CD4-positive, alpha-beta T cell treated with Interleukin-1 beta for 1 hour (primary cell): ENCODE results near the gene HPSE2.
"Not testable (repeated sequence)": the region's sequence is repeated elsewhere in the genome, so short reads cannot be mapped to it uniquely, and the experiment has no call there.

ENCODE experiments used
- DNase-seq, 2 donors: peaks; one replicate each; pipeline ENCODE4 v3.0.0-alpha.2; 2020 to 2022

HPSE2 gene

DNA sequence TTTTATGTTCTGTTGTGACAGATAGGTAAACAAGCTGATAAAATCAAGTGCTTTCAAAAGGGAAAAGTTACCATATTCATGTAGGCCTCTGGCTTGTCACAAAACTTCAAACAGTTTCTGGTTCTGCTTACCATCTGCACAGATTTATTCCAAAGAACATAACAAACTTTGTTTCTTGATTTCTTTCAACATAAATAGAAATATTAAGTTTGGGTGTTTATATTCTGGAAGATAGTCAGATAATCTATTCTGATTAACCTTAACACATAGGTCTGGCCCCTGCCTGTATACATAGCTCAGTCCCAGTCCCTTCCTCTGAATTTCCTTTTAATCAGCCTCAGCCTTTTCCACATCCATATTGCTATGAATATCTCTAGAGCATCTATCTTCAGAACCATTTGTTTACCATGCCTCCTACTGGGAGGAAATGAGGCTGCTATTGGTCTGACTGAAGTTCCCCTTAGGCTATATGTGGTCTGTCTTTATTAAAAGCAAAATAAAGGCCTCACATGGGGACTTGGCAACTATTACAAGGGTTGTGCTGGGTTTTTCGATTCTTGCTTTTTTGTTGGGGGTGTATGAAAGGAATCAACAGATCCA, 319.0 kb downstream of the HPSE2 start:
- DNase-seq: no peak

DNA sequence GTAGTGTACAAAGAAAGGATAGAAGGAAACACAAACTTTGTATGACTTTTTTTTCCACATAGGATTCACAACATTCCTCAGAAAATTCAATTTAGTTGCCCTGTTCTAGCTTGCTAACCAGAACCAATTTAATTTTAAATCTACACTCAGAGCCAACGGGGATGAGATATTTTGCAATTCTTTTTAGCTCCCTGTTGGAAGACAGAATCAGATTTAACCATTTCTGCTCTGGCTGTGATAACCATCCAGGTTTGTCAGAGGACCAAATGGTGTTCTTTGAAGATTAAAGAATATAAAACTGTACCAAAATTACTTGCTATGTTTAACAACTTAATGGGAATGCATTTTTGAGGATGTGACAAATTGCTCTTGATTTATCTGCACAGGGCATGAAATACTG, 319.7 kb downstream of the HPSE2 start:
- no peak for DNase-seq

DNA sequence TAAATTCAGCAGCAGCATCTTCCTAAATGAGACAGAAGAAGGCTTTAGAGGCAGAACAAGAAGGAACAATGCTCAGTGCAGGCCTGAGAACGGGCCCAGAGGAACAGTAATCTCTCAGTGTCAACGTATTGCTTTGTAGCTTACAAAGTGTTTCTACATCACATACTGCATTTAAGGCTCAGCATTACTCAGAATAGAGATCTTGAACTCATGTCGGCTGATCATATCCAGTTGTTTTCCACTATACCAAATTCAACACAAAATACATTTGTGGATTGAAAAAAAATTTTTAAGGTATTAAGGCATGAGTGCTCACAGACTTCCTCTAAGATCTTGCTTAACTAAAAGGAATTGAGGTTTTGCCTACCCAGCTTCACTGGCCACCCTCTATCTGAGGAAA, 325.1 kb downstream of the HPSE2 start:
- no peak for DNase-seq

DNA sequence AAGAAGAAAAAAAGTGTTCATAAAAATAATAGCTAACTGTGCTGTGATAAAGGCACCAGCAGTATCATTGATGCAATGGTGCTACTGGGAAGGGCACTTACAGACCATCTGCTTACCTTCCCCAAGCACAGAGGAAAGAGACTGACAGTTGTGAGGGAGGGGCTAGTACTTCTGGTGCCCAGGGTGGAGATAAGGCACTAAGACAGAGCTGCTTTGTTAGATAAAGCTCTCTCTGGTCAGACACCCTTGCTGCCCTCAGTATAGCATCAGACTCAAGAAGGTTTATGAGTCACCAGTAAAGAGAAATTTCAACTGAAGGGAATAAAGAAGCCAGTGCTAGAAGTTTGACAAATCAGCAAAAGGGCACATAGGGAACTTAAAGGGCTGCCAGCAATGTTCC, 325.6 kb downstream of the HPSE2 start:
- no peak for DNase-seq

DNA sequence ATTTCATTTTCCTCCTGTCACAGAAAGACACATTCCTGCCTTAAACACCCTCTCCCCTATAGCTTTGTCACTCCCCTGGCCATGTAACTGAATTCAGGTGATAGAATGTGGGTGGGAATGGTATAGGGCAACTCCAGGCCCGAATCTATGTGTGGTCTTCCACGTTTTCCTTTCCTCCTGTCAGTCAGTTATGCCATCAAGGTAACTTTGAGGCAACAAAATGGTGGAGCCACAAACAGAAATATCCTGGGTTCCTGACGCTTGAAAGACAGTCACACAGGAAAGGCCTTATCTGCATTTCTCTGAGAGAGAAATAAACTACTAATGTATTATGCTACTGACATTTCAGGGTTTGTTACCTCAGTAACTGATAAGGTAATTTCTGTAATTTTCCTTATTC, 326.8 kb downstream of the HPSE2 start:
- DNase-seq: no peak

DNA sequence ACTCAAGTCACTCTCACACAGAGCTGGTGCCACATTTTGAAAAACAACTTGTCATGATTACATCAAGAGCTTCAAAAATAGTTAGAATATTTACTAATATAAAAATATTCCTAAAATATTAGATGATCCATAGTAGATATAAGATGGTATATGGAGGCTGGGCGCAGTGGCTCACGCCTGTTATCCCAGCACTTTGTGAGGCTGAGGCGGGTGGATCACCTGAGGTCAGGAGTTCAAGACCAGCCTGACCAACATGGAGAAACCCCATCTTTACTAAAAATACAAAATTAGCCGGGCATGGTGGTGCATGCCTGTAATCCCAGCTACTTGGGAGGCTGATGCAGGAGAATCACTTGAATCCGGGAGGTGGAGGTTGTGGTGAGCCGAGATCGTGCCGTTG, 327.4 kb downstream of the HPSE2 start:
- DNase-seq: not testable (repeated sequence)

DNA sequence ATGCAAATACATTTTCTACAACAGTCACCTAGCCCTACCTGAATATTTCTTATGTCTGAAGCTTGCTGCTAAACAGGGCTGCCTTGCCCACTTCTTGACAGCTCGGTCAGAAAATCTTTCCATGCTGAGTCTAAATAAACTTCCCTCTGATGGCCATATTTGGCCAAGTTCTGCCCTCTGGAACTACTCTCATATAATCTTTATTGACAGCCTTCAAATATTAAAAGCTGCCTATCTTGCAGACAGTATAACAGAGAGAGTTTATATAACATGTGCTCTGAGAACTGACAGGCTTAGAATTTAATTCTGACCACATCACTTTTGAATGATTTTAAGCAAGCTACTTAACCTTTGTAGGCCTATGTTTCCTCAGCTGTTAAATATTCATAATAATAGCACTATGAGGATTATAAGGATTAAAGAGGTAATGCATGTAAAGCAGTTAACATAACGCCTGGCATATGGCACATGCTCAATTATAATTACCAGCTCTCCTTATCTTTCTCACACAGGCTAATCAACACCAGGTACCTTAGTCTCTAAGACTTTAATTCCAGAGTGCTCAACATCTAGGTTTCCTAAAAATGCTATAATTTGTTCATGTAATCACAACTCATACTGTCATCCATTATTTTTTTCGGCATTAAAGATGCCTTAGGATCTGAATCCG, 334.1 kb downstream of the HPSE2 start:
- DNase-seq: no peak

DNA sequence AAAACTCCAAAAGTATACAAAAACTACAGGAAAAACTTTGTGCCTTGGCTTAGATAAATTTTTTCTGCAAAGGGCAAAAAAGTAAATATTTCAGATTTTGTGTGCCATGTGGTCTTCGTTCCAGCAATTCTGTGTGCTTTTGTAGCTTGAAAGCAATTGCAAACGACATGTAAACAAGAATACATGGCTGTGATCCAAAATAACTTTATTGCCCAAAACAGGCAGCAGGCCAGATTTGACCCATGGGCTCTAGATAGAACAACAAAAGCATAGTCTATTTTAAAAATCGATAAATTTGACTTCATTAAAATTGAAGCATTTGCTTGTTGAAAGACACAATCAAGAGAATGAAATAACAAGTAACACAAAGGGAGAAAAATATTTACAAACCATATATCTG, 336.6 kb downstream of the HPSE2 start:
- no peak for DNase-seq

DNA sequence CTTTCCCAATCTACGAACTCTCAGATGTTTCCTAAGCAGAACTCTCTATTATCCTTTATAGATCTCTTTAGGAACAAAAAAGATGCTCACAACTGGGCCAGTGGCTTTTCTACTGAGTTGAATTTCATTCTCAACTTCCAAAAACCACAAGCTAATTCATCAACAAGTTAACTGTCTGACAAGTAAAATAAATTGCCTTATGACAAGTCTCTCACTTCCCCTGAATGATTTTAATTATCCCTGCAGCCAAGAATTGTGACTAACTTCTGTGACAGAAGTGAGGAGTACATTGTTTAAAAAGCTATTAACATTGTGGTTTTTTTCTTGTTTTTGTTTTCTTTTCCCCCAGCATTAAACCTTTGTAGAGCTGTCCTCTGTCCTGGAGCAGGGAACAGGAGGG, 343.1 kb downstream of the HPSE2 start:
- no peak for DNase-seq

DNA sequence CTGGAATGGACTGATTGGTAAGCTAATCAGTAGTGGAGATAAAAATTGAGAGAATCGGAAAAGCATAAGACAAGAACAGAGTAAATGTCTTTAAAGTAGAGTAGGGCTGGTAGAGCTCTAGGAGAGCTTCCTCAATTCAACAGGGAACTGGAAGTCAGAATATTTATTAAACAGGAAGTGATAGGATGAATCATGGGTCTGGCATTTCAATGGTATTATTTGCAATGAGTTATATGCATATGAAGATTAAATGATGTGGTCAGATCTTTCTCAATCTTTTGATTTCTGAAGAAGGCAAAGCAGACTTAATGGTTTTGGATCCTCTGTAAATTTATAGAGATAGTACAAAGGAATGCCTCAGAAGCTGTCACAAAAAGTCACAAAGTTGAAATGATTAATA, 349.0 kb downstream of the HPSE2 start:
- no peak for DNase-seq

DNA sequence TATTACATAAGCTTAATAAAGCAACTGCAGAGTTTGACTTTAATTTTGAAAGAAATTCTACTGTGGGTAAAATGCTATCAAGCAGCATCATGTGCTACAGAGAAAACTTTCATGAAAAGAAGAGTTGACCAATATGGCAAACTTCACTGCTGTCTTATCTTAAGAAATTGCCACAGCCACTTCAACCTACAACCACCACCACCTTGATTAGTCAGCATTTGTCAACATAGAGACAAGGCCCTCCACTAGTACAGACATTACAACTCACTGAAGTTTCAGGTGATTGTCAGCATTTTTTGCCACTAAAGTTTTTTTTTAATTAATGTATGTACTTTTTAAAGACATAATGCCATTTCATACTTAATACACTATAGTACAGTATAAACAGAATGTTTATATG, 350.3 kb downstream of the HPSE2 start:
- no peak for DNase-seq

DNA sequence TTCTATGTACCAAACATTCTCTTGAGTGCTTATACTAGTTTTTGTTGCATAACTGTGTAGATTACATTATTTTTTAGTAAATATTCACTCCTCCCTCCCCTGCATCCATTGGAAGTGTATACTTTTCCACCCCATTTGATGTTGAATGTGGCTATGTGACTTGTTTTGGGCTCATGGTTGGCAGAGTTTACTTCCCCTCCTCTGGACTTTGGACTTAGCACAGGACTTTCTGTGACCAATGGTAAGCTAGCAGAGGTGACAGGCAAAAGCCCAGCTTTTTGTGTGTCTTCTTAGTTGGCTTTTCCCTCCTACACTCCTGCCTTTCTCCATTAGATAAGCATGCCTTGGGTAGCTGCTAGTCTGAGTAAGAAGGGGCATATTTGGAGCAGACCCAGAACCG, 353.9 kb downstream of the HPSE2 start:
- no peak for DNase-seq

DNA sequence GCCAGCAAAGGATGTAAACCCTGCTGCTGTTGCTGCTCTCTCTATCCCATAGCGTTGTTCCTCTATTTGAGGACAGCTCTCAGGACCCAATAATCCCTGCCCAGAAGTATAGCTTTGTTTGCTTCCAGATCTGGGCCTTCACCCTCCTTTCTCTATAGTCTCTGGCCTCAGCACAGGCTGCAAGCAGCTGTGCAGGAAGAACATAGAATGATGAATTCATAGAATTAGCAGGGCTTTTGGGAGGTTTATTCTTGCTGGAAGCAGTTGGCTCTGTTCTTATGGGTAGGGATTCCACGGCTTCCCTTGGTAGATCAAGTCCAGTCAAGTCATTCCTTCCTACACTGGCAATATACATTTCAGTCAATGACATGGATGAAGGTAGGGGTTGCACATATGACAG, 354.7 kb downstream of the HPSE2 start:
- no peak for DNase-seq

DNA sequence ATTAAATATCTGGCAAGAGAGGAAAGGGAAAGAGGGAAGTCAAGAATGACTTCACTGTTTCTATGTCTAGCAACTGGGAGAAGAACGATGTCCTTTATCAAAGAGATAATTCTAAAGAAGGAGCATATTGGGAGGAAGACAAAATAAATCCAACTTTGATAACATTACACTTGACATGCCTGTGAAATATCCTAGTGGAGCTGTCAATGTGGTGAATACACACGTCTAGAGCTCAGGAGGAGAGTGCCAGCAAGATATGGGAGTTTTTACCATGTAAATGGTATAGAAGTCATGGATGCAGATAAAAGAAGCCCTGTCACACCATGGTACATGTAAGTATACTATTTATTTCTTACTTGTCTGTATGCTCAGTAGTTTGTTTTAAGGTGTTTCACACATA, 356.7 kb downstream of the HPSE2 start:
- no peak for DNase-seq

DNA sequence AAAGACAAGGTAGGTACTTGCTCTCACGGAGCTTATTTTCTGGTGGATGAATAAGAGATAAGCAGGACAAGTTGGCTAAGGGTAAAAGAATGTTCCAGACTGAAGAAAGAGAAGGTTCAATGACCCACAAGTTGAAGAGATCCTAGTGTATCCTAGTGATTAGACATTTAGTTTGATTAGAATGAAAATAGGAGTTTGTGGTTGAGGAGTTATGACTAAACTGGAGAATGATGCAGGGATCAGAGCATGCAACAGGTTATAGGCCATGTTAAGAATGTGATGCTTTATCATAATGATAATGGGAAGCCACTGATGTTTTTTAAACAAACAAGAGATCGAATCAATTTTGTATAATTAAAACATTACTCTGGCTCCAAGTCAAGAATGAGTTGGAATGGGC, 357.2 kb downstream of the HPSE2 start:
- DNase-seq: no peak

DNA sequence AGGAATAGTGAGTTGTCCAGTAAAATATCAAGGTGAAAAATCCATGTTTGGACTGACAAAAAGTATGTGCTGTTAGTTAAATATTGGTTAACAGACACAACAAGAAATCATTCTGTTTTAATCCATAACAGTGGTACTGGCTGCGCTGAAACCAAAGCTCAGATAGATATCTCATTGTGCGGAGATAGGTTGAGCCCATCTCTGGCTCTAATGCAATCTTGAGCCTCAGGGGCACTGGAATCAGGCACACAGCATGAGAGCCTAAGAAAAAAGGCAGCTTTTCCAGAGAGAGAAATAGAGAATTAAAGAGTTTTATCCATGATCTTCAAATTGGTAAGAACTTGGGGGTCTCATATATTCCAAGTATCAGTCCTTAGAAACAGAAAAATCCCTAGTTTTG, 373.7 kb downstream of the HPSE2 start:
- DNase-seq: no peak

DNA sequence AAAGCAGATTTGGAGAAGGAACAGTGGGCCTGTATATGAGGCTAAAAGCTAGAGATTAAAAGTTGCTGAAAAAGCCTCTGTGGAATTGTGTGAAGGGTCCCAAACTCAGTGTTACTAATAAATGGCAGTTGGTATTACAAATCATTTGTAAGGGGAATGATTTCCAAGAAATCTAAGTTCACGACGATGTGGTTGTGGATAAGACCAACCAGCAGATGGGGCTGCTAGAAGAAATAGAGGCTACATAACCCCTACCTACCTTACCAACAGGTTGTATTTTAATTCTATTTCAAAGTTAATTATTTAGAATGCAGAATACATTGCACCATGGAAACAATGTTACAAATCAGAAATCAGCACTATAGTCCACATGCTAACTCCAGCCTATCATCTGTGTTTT, 377.1 kb downstream of the HPSE2 start:
- no peak for DNase-seq

DNA sequence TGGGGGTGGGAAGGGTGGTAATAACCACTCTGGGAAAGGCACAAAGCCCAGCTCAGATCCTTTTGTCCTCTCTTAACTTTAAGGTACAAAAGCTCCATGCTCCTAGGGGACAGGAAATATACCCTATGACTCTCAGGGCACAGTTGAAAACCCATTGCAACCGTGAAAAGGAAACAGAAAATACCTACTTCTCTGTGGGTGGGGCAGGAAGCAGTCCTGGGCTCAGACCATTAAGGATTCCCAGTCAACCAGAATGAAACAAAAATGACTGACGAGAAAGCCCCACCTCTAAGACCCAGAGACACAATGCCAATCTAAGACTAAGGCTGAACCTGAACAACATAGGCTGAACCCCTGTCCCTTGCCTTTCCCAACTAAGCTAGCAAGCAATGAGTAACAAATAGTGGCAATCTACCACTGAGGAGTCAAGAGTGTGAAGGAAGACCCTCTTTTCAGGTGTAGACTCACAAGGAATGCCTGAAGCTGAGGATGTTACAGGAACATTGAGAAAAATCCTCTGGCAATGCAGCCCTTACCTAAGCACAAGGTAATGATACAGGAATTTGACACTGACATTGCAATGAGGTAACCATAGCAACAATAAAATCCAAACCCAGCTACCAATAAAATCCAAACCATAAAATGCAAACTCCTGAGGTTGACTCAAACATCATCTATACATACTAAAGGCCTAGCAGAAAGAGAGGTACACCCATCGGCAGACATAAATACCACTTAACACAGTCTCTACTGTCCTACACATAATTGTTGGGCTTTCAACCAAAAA, 380.1 kb downstream of the HPSE2 start:
- DNase-seq: no peak

DNA sequence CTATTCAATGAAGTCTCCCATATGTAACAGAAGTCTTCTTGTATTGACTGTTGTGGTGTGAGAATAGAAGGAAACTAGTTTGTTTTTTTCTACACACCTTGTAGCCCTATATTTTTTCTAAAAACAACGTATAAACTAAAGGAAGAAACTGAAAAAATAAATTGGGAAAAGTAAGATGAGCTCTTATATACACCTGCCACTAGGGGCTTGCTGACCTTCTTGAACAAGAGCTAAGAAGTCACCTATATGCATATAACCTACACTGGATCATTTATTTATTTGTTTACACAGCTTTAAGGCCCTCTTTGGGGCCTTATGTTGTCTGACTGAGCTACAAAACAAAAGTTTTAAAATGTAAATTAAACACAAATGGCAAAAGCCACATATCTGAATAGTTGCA, 383.0 kb downstream of the HPSE2 start:
- no peak for DNase-seq

DNA sequence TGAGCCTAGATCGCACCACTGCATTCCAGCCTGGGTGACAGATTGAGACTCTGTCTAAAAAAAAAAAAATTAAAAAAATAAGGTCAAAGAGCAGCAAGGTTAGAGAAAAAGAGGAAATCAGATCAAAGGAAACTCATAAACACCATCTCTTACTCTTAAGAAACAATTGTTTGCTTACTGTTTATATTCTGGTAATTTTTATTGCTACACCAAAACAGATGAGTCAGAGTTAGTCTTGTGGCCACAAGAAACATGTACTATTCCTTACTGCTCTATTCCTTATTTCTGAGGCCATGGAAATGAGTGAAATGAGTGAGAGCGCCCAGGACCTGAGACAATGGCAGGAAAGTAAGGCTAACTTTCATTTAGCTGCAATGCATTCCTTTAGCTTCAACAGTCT, 387.3 kb downstream of the HPSE2 start:
- DNase-seq: no peak

DNA sequence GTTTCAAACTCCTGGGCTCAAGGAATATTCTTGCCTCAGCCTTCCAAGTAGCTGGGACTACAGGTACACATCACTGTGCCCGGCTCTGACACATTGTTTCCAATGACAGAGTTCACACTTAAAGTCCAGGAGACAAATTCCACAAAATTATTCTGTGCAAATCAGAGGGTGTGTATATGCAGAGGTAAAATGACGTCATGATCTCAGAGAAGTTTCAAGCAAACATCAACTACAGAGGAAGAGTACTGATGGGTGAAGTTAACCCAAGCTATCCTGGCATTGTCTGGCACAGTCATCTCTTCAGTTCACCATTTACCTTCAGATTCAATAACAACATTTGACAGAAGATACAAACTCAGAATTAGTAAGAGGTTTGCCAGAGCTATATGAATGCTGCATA, 388.9 kb downstream of the HPSE2 start:
- DNase-seq: no peak

DNA sequence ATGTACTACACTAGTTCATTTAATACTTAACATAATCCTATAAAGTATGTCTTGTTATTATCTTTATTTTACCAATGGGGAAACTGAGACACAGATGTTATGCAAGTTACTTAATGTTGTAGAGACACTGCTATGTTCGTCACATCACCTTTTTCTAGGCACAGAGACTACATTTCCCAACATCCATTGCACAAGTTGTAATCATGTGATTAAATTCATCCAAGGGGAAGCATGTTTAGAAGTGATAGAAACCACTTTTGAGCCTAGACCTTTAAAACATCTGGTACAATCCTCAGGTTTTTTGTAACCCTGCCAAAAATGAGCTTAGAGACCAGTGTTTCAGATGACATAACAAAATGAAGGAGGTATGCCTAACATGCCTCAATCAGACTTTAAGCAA, 402.1 kb downstream of the HPSE2 start:
- DNase-seq: no peak

DNA sequence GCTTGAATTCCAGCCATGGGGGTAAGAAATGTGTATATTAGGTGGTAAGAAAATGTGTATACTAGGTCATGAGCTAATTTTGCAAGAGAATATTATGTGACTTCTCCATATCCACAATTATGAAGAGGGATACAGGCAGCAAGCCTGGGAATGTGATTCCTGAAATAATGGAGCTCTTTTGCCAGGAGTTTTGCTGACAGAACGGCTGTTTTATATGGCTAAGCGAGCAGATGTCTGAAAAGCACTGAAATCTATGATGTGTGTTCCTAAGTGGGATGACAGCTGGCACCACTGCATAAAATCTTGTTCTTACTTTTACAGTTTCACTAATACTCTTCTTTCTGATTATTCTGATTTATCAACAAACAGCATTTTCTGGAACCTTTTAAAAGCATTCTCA, 402.9 kb downstream of the HPSE2 start:
- DNase-seq: no peak

DNA sequence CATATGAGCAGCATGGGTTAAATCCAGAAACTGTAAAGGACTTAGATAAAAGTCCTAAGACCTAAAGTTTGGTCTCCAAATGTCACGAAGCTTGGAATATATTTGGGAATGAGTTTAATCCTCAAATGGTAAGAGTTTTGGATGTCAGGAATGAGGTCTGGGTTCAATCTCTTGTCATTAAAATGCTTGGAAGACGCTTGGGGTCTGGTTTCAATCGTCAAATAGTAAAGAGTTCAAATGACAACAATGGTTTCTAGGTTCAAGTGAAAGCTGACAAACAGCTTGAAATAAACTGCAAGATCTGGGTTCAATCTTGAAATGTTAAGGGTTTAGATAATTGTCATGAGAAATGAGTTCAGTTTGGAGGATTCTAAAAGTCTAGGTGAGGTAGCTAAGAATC, 403.5 kb downstream of the HPSE2 start:
- DNase-seq: no peak

DNA sequence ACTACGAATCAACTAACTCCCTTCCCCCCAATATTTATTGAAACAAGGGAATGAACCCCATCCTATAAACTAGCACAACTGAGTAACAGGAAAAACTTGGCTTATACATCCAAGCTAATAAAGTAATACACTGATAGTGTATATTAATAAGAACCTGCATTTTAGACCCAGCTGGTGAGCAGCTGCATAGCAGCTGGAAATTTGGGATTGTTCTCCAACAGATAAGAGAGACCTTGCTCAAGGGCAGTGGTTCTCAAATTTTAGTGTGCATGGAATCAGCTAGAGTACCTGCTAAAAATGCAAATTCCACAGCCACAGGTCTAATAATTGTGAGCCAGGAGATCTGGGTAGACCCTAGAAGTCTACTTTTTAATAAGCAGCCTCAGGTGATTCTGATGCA, 404.3 kb downstream of the HPSE2 start:
- DNase-seq: no peak
